Anterior cingulate cortex (tissue), 58 donors: ENCODE measurements around the gene CCNJ.

Source experiments
- DNase-seq, 58 donors: peaks; one replicate each; lab custom pipeline; 2025; lab: John Stamatoyannopoulos, UW

Gene CCNJ

GRCh38 chr10:96049340-96049739, 6.0 kb downstream of the CCNJ start:
- DNase-seq = no peak

- DNase-seq = no peak
These were observed 10.6 kb downstream of the CCNJ start for GRCh38 chr10:96053985-96054384.

- DNase-seq = no peak
These were observed 13.4 kb downstream of the CCNJ start for GRCh38 chr10:96056787-96057186.

GRCh38 chr10:96061232-96061631, 17.8 kb downstream of the CCNJ start:
- DNase-seq = no peak

- no peak for DNase-seq
These were observed 29.3 kb downstream of the CCNJ start for GRCh38 chr10:96072674-96073073.

GRCh38 chr10:96073722-96074121, 30.3 kb downstream of the CCNJ start:
- no peak for DNase-seq

GRCh38 chr10:96074776-96075175, 31.4 kb downstream of the CCNJ start:
- no peak for DNase-seq

GRCh38 chr10:96075977-96076376, 32.6 kb downstream of the CCNJ start:
- DNase-seq = no peak

- DNase-seq = no peak
These were observed 33.8 kb downstream of the CCNJ start for GRCh38 chr10:96077156-96077555.

- no peak for DNase-seq
These were observed 38.8 kb downstream of the CCNJ start for GRCh38 chr10:96082153-96082552.

- DNase-seq = no peak
These were observed 39.4 kb downstream of the CCNJ start for GRCh38 chr10:96082748-96083147.

GRCh38 chr10:96089116-96089515, 45.7 kb downstream of the CCNJ start:
- no peak for DNase-seq

- peak; percentile 37 to 92 (median 82) for DNase-seq
These were observed 46.5 kb downstream of the CCNJ start for GRCh38 chr10:96089670-96090462.

- peak in 1 of 58 donors; percentile 9 for DNase-seq
These were observed 47.0 kb downstream of the CCNJ start for GRCh38 chr10:96090463-96090800.

GRCh38 chr10:96092999-96093767, 49.8 kb downstream of the CCNJ start:
- no peak for DNase-seq

- DNase-seq = no peak
These were observed 50.6 kb downstream of the CCNJ start for GRCh38 chr10:96093948-96094347.

- no peak for DNase-seq
These were observed 53.6 kb downstream of the CCNJ start for GRCh38 chr10:96096958-96097357.

GRCh38 chr10:96097865-96098264, 54.5 kb downstream of the CCNJ start:
- no peak for DNase-seq

- no peak for DNase-seq
These were observed 64.2 kb downstream of the CCNJ start for GRCh38 chr10:96107623-96108038.
